AG04449 (cell line): ENCODE results near the gene VDAC1.
"Not testable (repeated sequence)": the region's sequence is repeated elsewhere in the genome, so short reads cannot be mapped to it uniquely, and the experiment has no call there.

Experiments used
- CTCF ChIA-PET: fragments of 350-600 bp; formaldehyde crosslinking; extraction: SDS; loops from one replicate; lab custom pipeline; 2021; ENCODE audit warnings: antibody characterized with exemption; lab: Yijun Ruan, JAX
- POLR2A ChIA-PET: fragments of 400-600, 350-600 bp; formaldehyde crosslinking; extraction: SDS; loops from one replicate; lab custom pipeline; 2020; ENCODE audit warnings: antibody characterized with exemption, inconsistent platforms; lab: Yijun Ruan, JAX
- DNase-seq: peaks from one replicate; pipeline ENCODE4 v3.0.0-alpha.2; 2010; ENCODE audit warnings: low read depth, low spot score
- H3K4me3 ChIP-seq: 2 replicates; pipeline ENCODE4 v1.5.1; 2011; ENCODE audit warnings: low read depth, mild to moderate bottlenecking, control low read depth, low read length
- CTCF ChIP-seq: IDR thresholded peaks from one replicate; pipeline ENCODE4 v1.5.1; 2011; ENCODE audit warnings: mild to moderate bottlenecking, moderate library complexity, low read length, control low read depth, inconsistent platforms; ENCODE audit not compliant: insufficient read depth; ENCODE audit errors: missing control alignments

VDAC1 gene

DNA sequence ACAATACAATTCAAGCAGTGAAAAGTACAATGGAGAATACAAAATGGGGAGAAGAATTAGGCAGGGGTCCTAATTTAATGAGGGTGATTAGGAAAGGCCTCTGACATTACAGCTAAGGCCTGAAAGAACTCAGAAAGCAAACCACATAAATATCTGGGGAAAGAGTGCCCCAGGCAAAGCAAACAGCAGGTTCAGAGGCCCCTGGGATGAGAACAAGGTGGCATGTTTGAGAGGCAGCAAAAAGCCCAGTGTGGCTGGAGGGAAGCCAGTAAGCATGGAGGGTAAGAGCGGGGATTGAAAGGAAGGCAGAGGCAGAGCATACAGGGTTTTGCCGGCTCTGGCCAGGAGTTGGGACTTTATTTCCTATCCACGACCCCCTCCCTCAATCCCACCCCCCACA is 33.4 kb upstream of the VDAC1 start:
- CTCF ChIA-PET, result interaction anchor here (1.0 to 28.8 kb wide), 5 partner anchors 12 to 133 kb away, joined by 3 to 1500 read pairs (median 4); no protein-coding TSS in a partner anchor
- TF ChIP-seq CTCF, result no peak
- no peak for DNase-seq
- H3K4me3 ChIP-seq, result no peak overlapping the region
- POLR2A ChIA-PET, result no interaction called here

- ChIA-PET POLR2A (no interaction called here), CTCF (interaction anchor here (0.6 to 28.8 kb wide), 6 partner anchors 11 to 134 kb away, joined by 3 to 1500 read pairs (median 4); no protein-coding TSS in a partner anchor)
- no peak overlapping the region for H3K4me3 ChIP-seq
Measured at GRCh38 chr5:134037160-134037559, 32.4 kb upstream of the VDAC1 start.

DNA sequence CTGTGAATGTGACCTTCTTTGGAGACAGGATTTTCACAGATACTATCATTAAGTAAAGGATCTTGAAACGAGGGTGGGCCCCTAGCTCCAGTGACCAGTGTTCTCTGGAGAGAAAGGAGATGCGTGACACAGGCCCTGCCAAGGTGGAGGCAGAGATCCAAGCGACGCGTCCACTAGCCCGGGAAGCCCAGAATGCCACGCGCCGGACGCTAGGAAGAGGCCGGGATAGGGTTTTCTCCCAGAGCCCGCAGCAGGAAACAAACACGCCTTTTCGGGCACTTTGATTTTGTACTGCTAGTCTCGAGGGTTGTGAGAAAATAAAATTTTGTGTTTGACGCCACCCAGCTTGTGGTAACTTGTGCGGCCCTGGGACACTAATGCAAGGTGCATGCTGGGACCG is 29.6 kb upstream of the VDAC1 start:
- ChIA-PET POLR2A (no interaction called here), CTCF (interaction anchor here (1.1 to 28.8 kb wide), 4 partner anchors 8 to 105 kb away, joined by 3 to 1500 read pairs (median 43); no protein-coding TSS in a partner anchor)
- H3K4me3 ChIP-seq, result no peak overlapping the region
- TF ChIP-seq CTCF, result no peak
- no peak for DNase-seq

More at GRCh38 chr5:134037160-134037559, 32.4 kb upstream of the VDAC1 start:
- TF ChIP-seq CTCF, result no peak
- DNase-seq, result no peak

- H3K4me3 ChIP-seq, DNase-seq: not testable (repeated sequence)
- ChIA-PET POLR2A (interaction anchor here (0.7 kb wide), 1 partner anchor 43 kb away, joined by 3 read pairs; no protein-coding TSS in a partner anchor), CTCF (interaction anchor here (5.7 to 28.8 kb wide), 2 partner anchors 12 to 109 kb away, joined by 82 to 1500 read pairs; no protein-coding TSS in a partner anchor)
Measured at GRCh38 chr5:134030303-134030964, 25.7 kb upstream of the VDAC1 start.

GRCh38 chr5:134029156-134029555 is 24.4 kb upstream of the VDAC1 start:
- TF ChIP-seq CTCF, result no peak
- peak; percentile 93 for DNase-seq
- H3K4me3 ChIP-seq, result no peak overlapping the region
- CTCF ChIA-PET, result interaction anchor here (3.4 to 28.8 kb wide), 3 partner anchors 11 to 110 kb away, joined by 21 to 1500 read pairs (median 39); no protein-coding TSS in a partner anchor
- POLR2A ChIA-PET, result interaction anchor here (1.2 kb wide), 1 partner anchor 96 kb away, joined by 3 read pairs; no protein-coding TSS in a partner anchor

DNA sequence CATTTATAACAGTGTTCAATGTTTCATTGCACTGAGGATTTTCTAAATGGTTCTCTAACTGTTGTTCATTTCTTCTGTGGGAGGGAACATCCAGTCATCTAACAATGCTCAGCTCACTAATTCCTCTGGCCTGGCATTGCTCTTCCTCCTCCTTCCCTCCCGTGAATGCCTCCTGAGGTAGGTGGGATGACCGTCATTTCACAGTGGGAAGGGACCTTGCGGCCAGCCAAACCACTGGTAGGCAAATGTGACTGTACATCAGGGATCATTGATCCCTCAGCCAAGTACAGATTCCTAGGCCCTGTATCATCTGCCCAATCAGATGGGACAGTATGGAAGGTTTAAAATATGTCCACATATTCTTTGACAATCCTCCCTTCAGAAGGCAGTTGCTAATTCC is 23.7 kb upstream of the VDAC1 start:
- no peak overlapping the region for H3K4me3 ChIP-seq
- no peak for DNase-seq
- CTCF ChIA-PET, result interaction anchor here (3.4 to 28.8 kb wide), 3 partner anchors 11 to 111 kb away, joined by 21 to 1500 read pairs (median 39); no protein-coding TSS in a partner anchor
- POLR2A ChIA-PET, result interaction anchor here (1.2 kb wide), 1 partner anchor 97 kb away, joined by 3 read pairs; no protein-coding TSS in a partner anchor
- TF ChIP-seq CTCF, result no peak
